Adrenal gland (tissue), 5 donors: ENCODE measurements around the gene RELN.

Experiments
- CTCF ChIP-seq, 6 experiments: fragments of 450-650 bp in 4 of 6; fragments of 200-600 bp in 2 of 6; sonication (generic) in 1 of 6; IDR thresholded peaks; 1 replicate in 5 of 6; 2 replicates in 1 of 6; pipeline versions ENCODE4 v1.5.1 to v1.8.0; 2016 to 2021; ENCODE audit warnings: antibody characterized with exemption in 6 of 6, mild to moderate bottlenecking in 2 of 6, moderate library complexity in 1 of 6
- POLR2A ChIP-seq, 2 donors: fragments of 450-650 bp; IDR thresholded peaks; one replicate each; pipeline ENCODE4 v1.6.1; 2017; ENCODE audit warnings: antibody characterized with exemption in 2 of 2, mild to moderate bottlenecking in 2 of 2, moderate library complexity in 1 of 2
- donor health status: DM: no; HTN: no; CAD: no.

GRCh38 chr7:103813970-103814369, 175.5 kb downstream of the RELN start:
- TF ChIP-seq CTCF (IDR thresholded peaks at IDR 0.05) (no peak), POLR2A (IDR thresholded peaks at IDR 0.05) (no peak)
